Gastrocnemius medialis (tissue), 4 donors: Measurements from ENCODE around the gene SEMA6C. TPM values are rescaled to one million over a fixed set of nuclear protein-coding genes. Genes with fewer than 3 reads are reported as not detected.
"Not testable (repeated sequence)": the region's sequence is repeated elsewhere in the genome, so short reads cannot be mapped to it uniquely, and the experiment has no call there.

Experiments
- ATAC-seq, 2 donors: fragments of 150-250 bp; one replicate each; pipeline ENCODE4 v1.9.1; 2016
- DNase-seq, 2 donors: peaks; one replicate each; pipeline ENCODE4 v3.0.0-alpha.2; 2019
- H3K27ac ChIP-seq, 4 donors: fragments of 200-600 bp; sonication (generic); 1 replicate in 1 of 4; 2 replicates in 3 of 4; pipeline ENCODE4 v1.5.1; 2016 to 2018; ENCODE audit warnings: mild to moderate bottlenecking in 2 of 4, moderate library complexity in 1 of 4
- H3K27me3 ChIP-seq, 3 donors: fragments of 200-600 bp; sonication (generic) in 2 of 3; 1 replicate in 1 of 3; 2 replicates in 2 of 3; pipeline versions ENCODE4 v1.5.1 to v1.6.0; 2016 to 2019; ENCODE audit warnings: mild to moderate bottlenecking in 1 of 3, moderate library complexity in 1 of 3
- H3K36me3 ChIP-seq, 2 donors: fragments of 200-600 bp; sonication (generic) in 1 of 2; one replicate each; pipeline ENCODE4 v1.5.1; 2017 to 2018
- H3K4me1 ChIP-seq, 2 donors: fragments of 200-600 bp; sonication (generic) in 1 of 2; one replicate each; pipeline ENCODE4 v1.5.1; 2016 to 2017; ENCODE audit warnings: mild to moderate bottlenecking in 2 of 2
- H3K4me3 ChIP-seq, 4 donors: fragments of 200-600 bp; sonication (generic) in 3 of 4; 1 replicate in 1 of 4; 2 replicates in 3 of 4; pipeline ENCODE4 v1.5.1; 2016 to 2019; ENCODE audit warnings: mild to moderate bottlenecking in 2 of 4
- H3K9me3 ChIP-seq, 3 donors: fragments of 200-600 bp; sonication (generic) in 2 of 3; 1 replicate in 1 of 3; 2 replicates in 2 of 3; pipeline ENCODE4 v1.5.1; 2016 to 2019
- POLR2A ChIP-seq, 2 donors: fragments of 450-650 bp; IDR thresholded peaks; one replicate each; pipeline ENCODE4 v1.6.1; 2017; ENCODE audit warnings: antibody characterized with exemption in 2 of 2, mild to moderate bottlenecking in 2 of 2, moderate library complexity in 2 of 2
- in situ Hi-C, 4 donors: fragments of 200-750 bp; cut with MboI; loops; one replicate each; pipeline versions ENCODE4 v1.15.0 to v1.8.0; 2017; ENCODE audit warnings: low sequenced_read_pairs in 4 of 4
- intact Hi-C: fragments of 100-400 bp; cut with DNase I; formaldehyde crosslinking; loops from one replicate; pipeline ENCODE4 v1.15.1; 2023; ENCODE audit warnings: low total_unique reads
- total RNA-seq, 4 donors: library from RNA; depleted of rRNA; stranded (reverse); fragments of >200 nt; gene quantifications; one replicate each; pipeline versions ENCODE4 v1.1.0 to v1.2.3, GENCODE V29; 2016
- TF ChIP-seq, protein P1 (sequence below), 5 experiments: fragments of 450-650 bp in 3 of 5; fragments of 200-600 bp in 2 of 5; sonication (generic) in 2 of 5; IDR thresholded peaks in 4 of 5; conservative IDR thresholded peaks in 1 of 5; 1 replicate in 4 of 5; 2 replicates in 1 of 5; pipeline ENCODE4 v1.5.1; 2016 to 2019; ENCODE audit warnings: antibody characterized with exemption in 5 of 5, mild to moderate bottlenecking in 3 of 5, moderate library complexity in 3 of 5

SEMA6C gene
- total RNA-seq, 4 donors from 2014 or later: 51.5 to 121 (median 108) TPM

DNA sequence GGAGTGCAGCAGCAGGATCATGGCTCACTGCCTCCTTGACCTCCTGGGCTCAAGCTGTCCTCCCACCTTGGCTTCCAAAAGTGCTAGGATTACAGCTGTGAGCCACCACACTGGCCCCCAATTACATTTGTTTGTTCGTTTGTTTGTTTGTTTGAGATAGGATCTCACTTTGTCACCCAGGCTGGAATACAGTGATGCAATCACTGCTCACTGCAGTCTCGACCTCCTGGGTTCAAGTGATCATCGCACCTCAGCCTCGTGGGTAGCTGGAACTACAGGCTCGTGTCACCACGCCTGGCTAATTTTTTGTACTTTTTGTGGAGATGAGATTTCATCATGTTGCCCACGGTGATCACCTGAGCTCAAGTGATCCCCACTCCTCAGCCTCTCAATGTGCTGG, 45.6 kb upstream of the SEMA6C start:
- H3K27me3 ChIP-seq: no peaks in the 10 kb centered on the region
- no peaks in the 10 kb centered on the region for H3K9me3 ChIP-seq
- H3K4me3 ChIP-seq: no peak overlapping the region
- ATAC-seq (no peak), DNase-seq (no peak)
- in situ Hi-C loops: loop anchor here in 2 of 4 donors (10.0 kb wide), 2 partner anchors 63 to 153 kb away; partner anchors contain the start of genes PSMD4 (in 1 of the 2) and RFX5 (in 1 of the 2)
- H3K36me3 ChIP-seq: no peaks in the 10 kb centered on the region
- TF ChIP-seq POLR2A (IDR thresholded peaks at IDR 0.05): no peak
- TF ChIP-seq, protein P1, sequence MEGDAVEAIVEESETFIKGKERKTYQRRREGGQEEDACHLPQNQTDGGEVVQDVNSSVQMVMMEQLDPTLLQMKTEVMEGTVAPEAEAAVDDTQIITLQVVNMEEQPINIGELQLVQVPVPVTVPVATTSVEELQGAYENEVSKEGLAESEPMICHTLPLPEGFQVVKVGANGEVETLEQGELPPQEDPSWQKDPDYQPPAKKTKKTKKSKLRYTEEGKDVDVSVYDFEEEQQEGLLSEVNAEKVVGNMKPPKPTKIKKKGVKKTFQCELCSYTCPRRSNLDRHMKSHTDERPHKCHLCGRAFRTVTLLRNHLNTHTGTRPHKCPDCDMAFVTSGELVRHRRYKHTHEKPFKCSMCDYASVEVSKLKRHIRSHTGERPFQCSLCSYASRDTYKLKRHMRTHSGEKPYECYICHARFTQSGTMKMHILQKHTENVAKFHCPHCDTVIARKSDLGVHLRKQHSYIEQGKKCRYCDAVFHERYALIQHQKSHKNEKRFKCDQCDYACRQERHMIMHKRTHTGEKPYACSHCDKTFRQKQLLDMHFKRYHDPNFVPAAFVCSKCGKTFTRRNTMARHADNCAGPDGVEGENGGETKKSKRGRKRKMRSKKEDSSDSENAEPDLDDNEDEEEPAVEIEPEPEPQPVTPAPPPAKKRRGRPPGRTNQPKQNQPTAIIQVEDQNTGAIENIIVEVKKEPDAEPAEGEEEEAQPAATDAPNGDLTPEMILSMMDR (IDR thresholded peaks at IDR 0.05 in 4 of 5, conservative IDR thresholded peaks at IDR 0.05 in 1 of 5): no peak
- intact Hi-C loops: no loop called here
- peaks cover 22 to 40% of the 10 kb centered on the region in 2 donors for H3K4me1 ChIP-seq
- H3K27ac ChIP-seq: no peak overlapping the region

DNA sequence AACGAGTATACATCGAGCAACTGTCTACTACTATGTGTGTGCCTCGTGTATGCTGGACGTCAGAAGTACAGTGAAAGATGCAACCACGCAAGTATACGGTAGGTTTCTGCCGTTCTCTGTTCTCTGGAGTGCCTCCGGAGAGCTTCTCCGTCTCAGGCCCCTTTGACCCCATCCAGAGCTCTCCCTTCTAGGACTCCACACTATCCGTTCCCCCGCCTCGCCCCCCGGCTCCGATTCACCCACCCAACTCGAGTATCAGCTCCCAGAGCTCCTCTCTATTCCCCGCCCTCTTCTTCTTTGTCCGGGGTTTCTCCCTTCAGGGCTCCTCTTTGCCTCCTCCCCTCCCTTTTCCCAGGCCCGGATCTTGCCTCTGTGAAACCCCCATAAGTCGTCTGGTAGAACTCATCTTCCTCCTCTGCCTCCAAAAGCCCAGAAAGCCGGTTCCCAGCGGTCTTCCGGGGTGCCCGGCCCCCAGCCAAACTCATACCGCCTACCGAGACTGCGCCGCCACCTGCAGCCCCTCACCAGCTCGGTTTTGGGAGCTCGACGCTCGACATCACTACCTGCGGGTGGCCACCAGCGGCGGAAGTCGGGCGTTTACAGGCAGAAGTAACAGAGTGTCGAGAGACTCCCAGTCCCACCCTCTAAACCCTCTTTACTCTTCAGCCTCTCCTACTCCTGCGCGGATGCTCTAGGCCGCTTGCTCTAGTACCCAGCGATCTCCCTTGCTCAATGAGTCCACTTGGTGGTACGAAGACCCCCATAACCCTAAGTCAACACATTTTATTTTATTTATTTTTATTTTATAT, 43.4 kb upstream of the SEMA6C start, which contains the start of gene VPS72:
TSS of gene VPS72 (minus strand) at position 561 of the 809 bp plus-strand sequence. CDS start at position 485, 76 bp downstream.
- peak within 1 kb of the TSS; percentile 92 to 99 (median 94) for H3K27ac ChIP-seq
- peaks cover 30 to 34% of the 10 kb centered on the region in 2 donors for H3K4me1 ChIP-seq
- H3K4me3 ChIP-seq: peak within 1 kb of the TSS; percentile 81 to 98 (median 86)
- H3K27me3 ChIP-seq: no peaks in the 10 kb centered on the region
- intact Hi-C loops (loop anchor here (1.0 kb wide), 1 partner anchor 24 kb away; the partner anchor contains the start of gene SCNM1), in situ Hi-C loops (loop anchor here in 2 of 4 donors (10.0 kb wide), 2 partner anchors 65 to 155 kb away; partner anchors contain the start of genes PSMD4 (in 1 of the 2) and RFX5 (in 1 of the 2))
- H3K36me3 ChIP-seq: peaks cover 0 to 12% of the 10 kb centered on the region in 2 donors
- H3K9me3 ChIP-seq: no peaks in the 10 kb centered on the region
- DNase-seq: peak; percentile 82 to 89
- TF ChIP-seq, protein P1 (IDR thresholded peaks at IDR 0.05 in 4 of 5, conservative IDR thresholded peaks at IDR 0.05 in 1 of 5): peak in 4 of 5 experiments; percentile 27 to 45 (median 40)
- TF ChIP-seq POLR2A (IDR thresholded peaks at IDR 0.05): peak; percentile 67 to 74
- ATAC-seq: peak; percentile 74 to 83

DNA sequence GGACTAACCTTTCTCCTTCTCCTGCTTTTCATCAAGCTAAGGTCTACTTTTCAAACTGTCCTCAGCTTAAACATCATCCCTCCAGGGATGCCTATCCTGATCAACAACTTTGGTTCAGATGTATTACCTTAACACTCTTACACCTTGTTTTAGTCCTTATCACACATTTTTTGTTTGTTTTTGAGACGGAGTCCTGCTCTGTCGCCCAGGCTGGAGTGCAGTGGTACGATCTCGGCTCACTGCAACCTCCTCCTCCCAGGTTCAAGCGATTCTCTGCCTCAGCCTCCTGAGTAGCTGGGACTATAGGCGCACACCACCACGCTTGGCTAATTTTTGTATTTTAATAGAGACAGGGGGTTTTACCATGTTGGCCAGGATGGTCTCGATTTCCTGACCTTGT, 42.2 kb upstream of the SEMA6C start:
- intact Hi-C loops, DNase-seq, H3K9me3 ChIP-seq, in situ Hi-C loops, ATAC-seq, H3K27me3 ChIP-seq: not testable (repeated sequence)
- H3K36me3 ChIP-seq: peaks cover 0 to 23% of the 10 kb centered on the region in 2 donors
- H3K27ac ChIP-seq: peak overlapping the region; percentile 92 to 99 (median 94)
- H3K4me3 ChIP-seq: peak overlapping the region; percentile 81 to 98 (median 86)
- peaks cover 30 to 34% of the 10 kb centered on the region in 2 donors for H3K4me1 ChIP-seq

DNA sequence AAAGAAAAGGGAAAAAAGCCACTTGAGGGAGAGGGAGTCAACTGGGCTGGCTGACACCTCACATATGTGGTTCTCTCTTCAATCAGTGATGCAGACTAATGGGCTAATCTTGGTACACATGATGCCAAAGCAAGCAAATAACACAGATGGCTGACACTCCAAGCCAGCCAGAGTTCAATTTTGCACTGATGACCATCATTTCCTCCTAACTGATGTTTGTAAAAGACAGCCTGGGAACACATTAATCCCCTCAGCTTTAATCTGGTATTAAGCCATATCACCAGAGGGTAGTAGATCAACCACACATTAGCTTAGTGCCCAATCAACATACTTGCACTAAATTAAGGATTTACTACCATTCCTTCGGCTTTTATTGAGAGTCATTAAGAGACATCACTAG, 40.8 kb upstream of the SEMA6C start:
- H3K9me3 ChIP-seq: no peaks in the 10 kb centered on the region
- peaks cover 0 to 37% of the 10 kb centered on the region in 2 donors for H3K36me3 ChIP-seq
- ATAC-seq (no peak), DNase-seq (no peak)
- peak overlapping the region; percentile 92 to 99 (median 94) for H3K27ac ChIP-seq
- no peaks in the 10 kb centered on the region for H3K27me3 ChIP-seq
- peak overlapping the region in 1 of 4 donors; percentile 10 for H3K4me3 ChIP-seq
- peaks cover 30 to 34% of the 10 kb centered on the region in 2 donors for H3K4me1 ChIP-seq
- intact Hi-C loops: no loop called here
- in situ Hi-C loops: no loop called here
- TF ChIP-seq, protein P1 (IDR thresholded peaks at IDR 0.05 in 4 of 5, conservative IDR thresholded peaks at IDR 0.05 in 1 of 5): no peak
- no peak for TF ChIP-seq POLR2A (IDR thresholded peaks at IDR 0.05)

DNA sequence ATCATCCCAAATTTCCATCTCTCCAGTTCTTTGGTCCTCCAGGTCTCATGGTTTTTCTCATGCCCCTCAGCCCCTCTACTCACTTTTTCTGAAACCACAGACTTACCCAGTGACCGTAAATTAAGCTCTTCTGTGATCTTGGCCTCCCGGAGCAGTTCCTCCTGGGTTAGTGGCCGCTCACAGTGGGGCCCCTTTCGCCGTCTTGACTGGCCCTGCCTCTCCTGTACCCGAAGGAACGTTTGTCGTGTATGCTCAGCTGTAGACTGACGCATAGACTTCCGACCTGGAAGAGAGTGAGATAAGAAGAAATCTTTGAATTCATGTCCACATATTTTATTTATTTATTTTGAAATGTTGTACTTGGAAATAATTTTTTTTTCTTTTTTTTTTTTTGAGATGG, 37.8 kb upstream of the SEMA6C start:
- ATAC-seq: no peak
- intact Hi-C loops (no loop called here), in situ Hi-C loops (no loop called here)
- no peaks in the 10 kb centered on the region for H3K9me3 ChIP-seq
- TF ChIP-seq, protein P1 (IDR thresholded peaks at IDR 0.05 in 4 of 5, conservative IDR thresholded peaks at IDR 0.05 in 1 of 5): no peak
- no peak for TF ChIP-seq POLR2A (IDR thresholded peaks at IDR 0.05)
- DNase-seq: no peak
- peaks cover 0 to 67% of the 10 kb centered on the region in 2 donors for H3K36me3 ChIP-seq
- no peak overlapping the region for H3K4me3 ChIP-seq
- H3K4me1 ChIP-seq: peaks cover 27 to 29% of the 10 kb centered on the region in 2 donors
- no peaks in the 10 kb centered on the region for H3K27me3 ChIP-seq
- no peak overlapping the region for H3K27ac ChIP-seq
